ENCODE results near the gene SEPTIN1.

GRCh38 chr16:30418350-30419181 is 36.2 kb upstream of the SEPTIN1 start:
- no peak for TF ChIP-seq SUZ12 (IDR thresholded peaks at IDR 0.05; ENCODE audit: extremely low read depth, insufficient read depth, insufficient read length)
- TF ChIP-seq ZNF274 (IDR thresholded peaks at IDR 0.05; ENCODE audit: low read depth, low read length), result no peak
- no peak for TF ChIP-seq YY1 (IDR thresholded peaks at IDR 0.05; ENCODE audit: insufficient read depth, insufficient read length)

Measured in NT2/D1 (cell line).